Natural killer cell (primary cell): ENCODE data around the gene AP1G2. TPM values are rescaled to one million over a fixed set of nuclear protein-coding genes. Genes with fewer than 3 reads are reported as not detected.

Experiments
- ATAC-seq, 3 donors: fragments of 150-1000 bp in 2 of 3; fragments of 200-7000 bp in 1 of 3; cut with Tn5 transposase; 1 replicate in 1 of 3; 2 replicates in 2 of 3; pipeline ENCODE4 v1.10.0; 2021; ENCODE audit warnings: mild to moderate bottlenecking in 2 of 3, moderate library complexity in 2 of 3
- DNase-seq, 2 donors: peaks; one replicate each; pipeline versions ENCODE4 v3.0.0 to v3.0.0-alpha.2; 2013 to 2021; ENCODE audit warnings: mixed read lengths in 1 of 2
- H3K27ac ChIP-seq: one replicate; pipeline ENCODE4 v1.5.1; 2013; ENCODE audit warnings: mild to moderate bottlenecking, low read length
- H3K27me3 ChIP-seq: one replicate; pipeline ENCODE4 v1.6.1; 2013; ENCODE audit warnings: low read length; ENCODE audit not compliant: control insufficient read depth, insufficient read depth
- H3K36me3 ChIP-seq: one replicate; pipeline ENCODE4 v1.6.1; 2013; ENCODE audit warnings: low read length; ENCODE audit not compliant: control insufficient read depth, insufficient read depth
- H3K4me1 ChIP-seq: one replicate; pipeline ENCODE4 v1.6.1; 2013; ENCODE audit warnings: low read length; ENCODE audit not compliant: control insufficient read depth, insufficient read depth
- H3K4me3 ChIP-seq: one replicate; pipeline ENCODE4 v1.5.1; 2013; ENCODE audit warnings: low read length
- H3K9me3 ChIP-seq: one replicate; pipeline ENCODE4 v1.6.1; 2013; ENCODE audit warnings: low read length; ENCODE audit not compliant: control insufficient read depth, insufficient read depth
- H3K27ac Mint-ChIP-seq, 2 donors: one replicate each; pipeline ENCODE4 v1.8.0; 2022; ENCODE audit warnings: mild to moderate bottlenecking in 2 of 2, mixed read lengths in 2 of 2, moderate library complexity in 1 of 2
- H3K27me3 Mint-ChIP-seq, 2 donors: one replicate each; pipeline ENCODE4 v1.8.0; 2022; ENCODE audit warnings: low read depth in 2 of 2, mixed read lengths in 2 of 2
- H3K36me3 Mint-ChIP-seq: one replicate; pipeline ENCODE4 v1.8.0; 2022; ENCODE audit warnings: mixed read lengths
- H3K4me1 Mint-ChIP-seq, 2 donors: one replicate each; pipeline ENCODE4 v1.8.0; 2022; ENCODE audit warnings: mixed read lengths in 2 of 2
- H3K4me3 Mint-ChIP-seq: one replicate; pipeline ENCODE4 v1.8.0; 2022; ENCODE audit warnings: mild to moderate bottlenecking, moderate library complexity, mixed read lengths
- H3K9me3 Mint-ChIP-seq, 2 donors: one replicate each; pipeline ENCODE4 v1.8.0; 2022; ENCODE audit warnings: mixed read lengths in 2 of 2
- WGBS: methylation state at CpG from one replicate; pipeline ENCODE4 v1.1.7; 2013; ENCODE audit warnings: missing lambda C conversion rate; ENCODE audit not compliant: insufficient coverage; 5-methylcytosine and 5-hydroxymethylcytosine counted together
- intact Hi-C: fragments of 100-400 bp; cut with micrococcal nuclease; formaldehyde crosslinking; loops from one replicate; pipeline ENCODE4 v1.14.2; 2022
- total RNA-seq, 4 donors: library from RNA; stranded (reverse); fragments of 120-200 nt in 1 of 4; gene quantifications; one replicate each; pipeline versions ENCODE4 v1.2.3 to v1.2.4, GENCODE V29; 2013 to 2022
- TF ChIP-seq, protein P1 (sequence below): fragments of 200-600 bp; IDR thresholded peaks from one replicate; pipeline ENCODE4 v1.8.0; 2022; ENCODE audit warnings: antibody characterized with exemption

AP1G2 gene
- total RNA-seq, 3 donors from 2014 or later (not counting 1 experiment from before 2014, with no cell fraction given): 219 to 296 (median 259) TPM

DNA sequence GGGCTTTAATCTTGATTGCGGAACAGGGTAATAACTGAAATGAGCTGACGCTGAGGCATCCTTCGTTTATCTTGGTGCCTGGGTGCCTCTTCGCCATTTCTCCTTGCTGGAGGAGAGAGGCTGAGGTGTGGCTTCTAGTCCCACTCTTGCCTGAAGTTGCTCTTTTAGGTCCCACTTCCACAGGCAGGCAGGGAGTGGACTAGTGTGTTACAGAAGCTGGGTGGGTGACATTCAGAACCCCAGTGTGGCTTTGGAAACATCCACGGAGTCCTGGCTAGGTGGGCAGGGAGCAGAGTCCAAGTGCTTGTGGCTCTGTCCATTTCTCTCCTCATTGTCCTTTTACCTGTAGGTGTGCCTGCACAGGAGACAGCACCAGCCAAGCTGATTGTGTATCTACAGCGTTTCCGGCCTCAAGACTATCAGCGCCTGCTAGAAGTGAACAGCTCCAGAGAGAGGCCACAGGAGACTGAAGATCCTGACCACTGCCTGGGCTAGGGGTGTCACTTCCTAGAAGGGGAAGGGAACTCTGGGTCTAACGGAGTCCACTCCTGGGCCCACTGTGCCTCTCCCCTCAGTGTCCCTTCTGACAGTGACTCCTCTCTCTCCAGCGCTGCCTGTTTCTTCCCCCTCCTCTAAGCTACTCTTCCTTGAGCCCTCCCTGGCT, 9.1 kb downstream of the AP1G2 start:
- Histone ChIP-seq H3K27me3 (no peaks in the 10 kb centered on the region), H3K4me3 (no peak overlapping the region), H3K4me1 (peaks cover 21% of the 10 kb centered on the region), H3K36me3 (peaks cover 44% of the 10 kb centered on the region), H3K9me3 (no peaks in the 10 kb centered on the region), H3K27ac (no peak overlapping the region)
- Mint-ChIP-seq H3K27me3 (no peaks in the 10 kb centered on the region), H3K27ac (peak overlapping the region; percentile 91 to 96), H3K9me3 (no peaks in the 10 kb centered on the region), H3K4me3 (peak overlapping the region; percentile 49), H3K36me3 (no peaks in the 10 kb centered on the region), H3K4me1 (peaks cover 26 to 35% of the 10 kb centered on the region in 2 donors)
- DNase-seq (no peak), ATAC-seq (no peak)
- TF ChIP-seq, protein P1, sequence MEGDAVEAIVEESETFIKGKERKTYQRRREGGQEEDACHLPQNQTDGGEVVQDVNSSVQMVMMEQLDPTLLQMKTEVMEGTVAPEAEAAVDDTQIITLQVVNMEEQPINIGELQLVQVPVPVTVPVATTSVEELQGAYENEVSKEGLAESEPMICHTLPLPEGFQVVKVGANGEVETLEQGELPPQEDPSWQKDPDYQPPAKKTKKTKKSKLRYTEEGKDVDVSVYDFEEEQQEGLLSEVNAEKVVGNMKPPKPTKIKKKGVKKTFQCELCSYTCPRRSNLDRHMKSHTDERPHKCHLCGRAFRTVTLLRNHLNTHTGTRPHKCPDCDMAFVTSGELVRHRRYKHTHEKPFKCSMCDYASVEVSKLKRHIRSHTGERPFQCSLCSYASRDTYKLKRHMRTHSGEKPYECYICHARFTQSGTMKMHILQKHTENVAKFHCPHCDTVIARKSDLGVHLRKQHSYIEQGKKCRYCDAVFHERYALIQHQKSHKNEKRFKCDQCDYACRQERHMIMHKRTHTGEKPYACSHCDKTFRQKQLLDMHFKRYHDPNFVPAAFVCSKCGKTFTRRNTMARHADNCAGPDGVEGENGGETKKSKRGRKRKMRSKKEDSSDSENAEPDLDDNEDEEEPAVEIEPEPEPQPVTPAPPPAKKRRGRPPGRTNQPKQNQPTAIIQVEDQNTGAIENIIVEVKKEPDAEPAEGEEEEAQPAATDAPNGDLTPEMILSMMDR: no peak
- intact Hi-C loops: loop anchor here (1.0 kb wide), 1 partner anchor 80 kb away; no protein-coding TSS in a partner anchor
- 97% methylated on average over 10 of the region's 10 CpGs for WGBS

DNA sequence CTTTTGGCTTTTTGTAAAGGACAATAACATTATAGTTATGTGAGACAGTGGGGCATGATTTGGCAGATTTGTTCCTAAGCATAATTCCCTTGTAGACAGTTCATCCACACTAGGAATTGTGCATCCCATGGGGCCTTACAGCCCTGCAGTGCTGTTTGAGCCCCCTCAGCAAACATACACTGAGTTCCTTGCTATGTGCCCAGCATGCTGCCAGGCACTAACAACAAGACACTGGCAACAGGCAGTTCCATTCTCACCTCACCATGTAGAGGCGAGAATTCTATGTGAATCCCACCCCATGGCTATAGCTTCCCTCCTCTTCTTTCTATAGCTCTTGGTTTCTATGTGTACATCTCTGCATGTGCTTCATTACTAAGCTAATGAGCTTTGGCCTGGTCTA, 9.6 kb downstream of the AP1G2 start:
- no peaks in the 10 kb centered on the region for H3K36me3 Mint-ChIP-seq
- TF ChIP-seq, protein P1: no peak
- intact Hi-C loops: no loop called here
- no peak overlapping the region for H3K27ac ChIP-seq
- ATAC-seq (no peak), DNase-seq (no peak)
- H3K9me3 Mint-ChIP-seq: no peaks in the 10 kb centered on the region
- H3K27me3 ChIP-seq: no peaks in the 10 kb centered on the region
- peak overlapping the region; percentile 81 for H3K4me3 Mint-ChIP-seq
- H3K27me3 Mint-ChIP-seq: no peaks in the 10 kb centered on the region
- peaks cover 24 to 30% of the 10 kb centered on the region in 2 donors for H3K4me1 Mint-ChIP-seq
- H3K9me3 ChIP-seq: no peaks in the 10 kb centered on the region
- peaks cover 21% of the 10 kb centered on the region for H3K4me1 ChIP-seq
- H3K36me3 ChIP-seq: peaks cover 39% of the 10 kb centered on the region
- WGBS: 89% methylated on average over 1 of the region's 1 CpG
- peak overlapping the region; percentile 91 to 96 for H3K27ac Mint-ChIP-seq
- H3K4me3 ChIP-seq: no peak overlapping the region

DNA sequence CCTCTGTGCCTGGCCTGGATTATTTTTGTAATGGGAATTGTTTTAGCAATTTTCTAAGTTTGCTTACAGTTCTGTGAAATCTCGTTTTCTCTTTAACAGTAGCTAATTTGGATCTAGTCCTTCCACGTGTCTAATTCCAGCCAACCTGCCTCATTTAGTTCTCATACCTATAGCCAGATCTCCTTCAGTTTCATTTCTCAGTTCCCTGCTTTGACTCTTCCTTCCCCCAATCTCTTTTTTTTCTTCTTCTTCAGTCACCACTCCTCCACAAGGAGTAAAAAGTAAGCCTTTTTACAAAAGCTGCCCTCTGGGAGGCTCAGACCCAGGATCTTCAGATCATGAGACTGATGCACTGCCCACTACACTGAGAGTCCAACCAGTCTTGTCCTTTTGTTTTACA, 10.1 kb downstream of the AP1G2 start:
- no peak overlapping the region for H3K4me3 ChIP-seq
- 56% methylated on average over 2 of the region's 2 CpGs for WGBS
- DNase-seq: no peak
- H3K4me3 Mint-ChIP-seq: peak overlapping the region; percentile 81
- no peak for ATAC-seq
- no peaks in the 10 kb centered on the region for H3K27me3 Mint-ChIP-seq
- H3K27me3 ChIP-seq: no peaks in the 10 kb centered on the region
- H3K27ac ChIP-seq: no peak overlapping the region
- H3K27ac Mint-ChIP-seq: peak overlapping the region; percentile 91 to 96
- intact Hi-C loops: no loop called here
- no peaks in the 10 kb centered on the region for H3K9me3 Mint-ChIP-seq
- peaks cover 22 to 27% of the 10 kb centered on the region in 2 donors for H3K4me1 Mint-ChIP-seq
- TF ChIP-seq, protein P1: no peak
- no peaks in the 10 kb centered on the region for H3K9me3 ChIP-seq
- peaks cover 35% of the 10 kb centered on the region for H3K36me3 ChIP-seq
- H3K4me1 ChIP-seq: peaks cover 21% of the 10 kb centered on the region
- no peaks in the 10 kb centered on the region for H3K36me3 Mint-ChIP-seq
